HG03097 (cell line): Measurements from ENCODE around the gene STAC3.

Experiments used
- ATAC-seq: cut with Tn5 transposase; IDR thresholded peaks from one replicate; pipeline ENCODE4 v1.9.1; 2021; ENCODE audit not compliant: unreplicated experiment, low FRiP score

Gene STAC3

GRCh38 chr12:57224973-57225679 is 25.9 kb downstream of the STAC3 start:
- ATAC-seq: no peak

DNA sequence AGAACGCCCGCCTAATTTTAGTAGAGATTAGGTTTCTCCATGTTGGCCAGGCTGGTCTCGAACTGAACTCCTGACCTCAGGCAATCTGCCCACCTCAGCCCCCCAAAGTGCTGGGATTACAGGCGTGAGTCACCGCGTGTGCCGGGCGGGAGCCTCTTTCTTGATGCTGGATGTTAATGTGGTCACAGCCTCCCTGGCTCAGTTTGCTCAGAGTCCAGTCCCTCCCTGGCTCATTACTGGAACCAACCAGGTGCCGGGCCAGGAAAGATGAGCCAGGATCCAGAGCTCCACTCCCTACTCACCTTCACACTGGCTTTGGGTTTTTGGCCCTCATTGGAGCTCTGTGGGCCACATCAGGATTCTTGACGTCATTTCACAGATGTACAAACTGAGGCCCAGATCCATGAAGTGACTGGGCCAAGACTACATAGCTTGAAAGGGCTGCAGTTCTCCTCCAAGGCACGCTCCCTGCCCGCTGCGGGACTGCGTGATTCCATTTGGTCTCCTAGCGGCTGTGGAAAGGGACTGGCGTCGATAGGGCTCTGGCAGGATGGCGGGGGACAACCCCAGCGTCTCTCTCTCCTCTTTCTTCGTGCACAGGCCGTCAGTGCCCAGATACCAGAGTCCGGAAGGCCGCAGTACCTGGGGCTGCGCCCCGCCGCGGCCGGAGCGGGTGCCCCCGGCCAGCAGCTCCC is 26.6 kb downstream of the STAC3 start:
- no peak for ATAC-seq

- ATAC-seq: no peak
Observed at GRCh38 chr12:57223191-57224165, 27.5 kb downstream of the STAC3 start.

DNA sequence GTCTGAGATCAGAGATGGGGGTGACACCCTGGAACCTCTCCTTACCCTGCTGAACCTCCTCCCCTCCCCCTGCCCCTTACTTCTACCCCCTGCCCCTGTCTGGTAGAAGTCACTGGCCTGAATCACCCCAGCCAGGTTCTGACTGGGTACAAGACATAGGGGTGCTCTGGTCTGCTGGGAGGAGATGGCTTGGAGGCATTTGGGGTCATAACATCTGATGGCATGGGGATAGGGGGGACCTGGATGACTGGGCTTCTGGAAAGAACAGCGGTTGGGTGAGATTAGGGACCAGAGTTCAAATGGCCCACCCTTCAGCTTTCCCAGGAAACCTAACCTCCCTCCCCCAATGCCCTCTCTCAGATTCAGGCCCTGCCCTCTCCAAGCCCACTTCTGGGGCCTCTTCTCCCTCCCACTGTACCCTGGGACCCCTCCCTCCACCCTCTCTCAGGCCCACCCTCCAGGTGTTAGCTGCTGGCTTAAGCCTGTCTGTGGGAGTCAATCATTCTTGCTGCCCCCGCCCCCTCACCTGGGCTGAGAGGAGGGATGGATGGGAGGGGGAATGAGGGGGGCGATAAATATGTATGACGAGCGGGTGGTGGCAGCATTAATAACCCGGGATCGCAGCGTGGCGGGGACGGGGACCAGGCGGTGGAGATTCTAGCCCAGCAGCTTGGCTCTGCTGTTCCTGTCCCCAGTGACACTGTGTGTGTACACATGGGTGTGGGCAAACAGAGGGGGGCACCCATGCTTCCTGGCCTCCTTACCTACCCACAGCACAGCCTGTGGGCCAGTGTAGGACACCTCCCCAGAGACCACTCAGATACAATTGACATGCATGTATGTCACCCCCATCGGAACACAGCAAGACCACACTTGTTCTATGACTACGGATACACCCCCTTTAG is 28.4 kb downstream of the STAC3 start:
- ATAC-seq: no peak

DNA sequence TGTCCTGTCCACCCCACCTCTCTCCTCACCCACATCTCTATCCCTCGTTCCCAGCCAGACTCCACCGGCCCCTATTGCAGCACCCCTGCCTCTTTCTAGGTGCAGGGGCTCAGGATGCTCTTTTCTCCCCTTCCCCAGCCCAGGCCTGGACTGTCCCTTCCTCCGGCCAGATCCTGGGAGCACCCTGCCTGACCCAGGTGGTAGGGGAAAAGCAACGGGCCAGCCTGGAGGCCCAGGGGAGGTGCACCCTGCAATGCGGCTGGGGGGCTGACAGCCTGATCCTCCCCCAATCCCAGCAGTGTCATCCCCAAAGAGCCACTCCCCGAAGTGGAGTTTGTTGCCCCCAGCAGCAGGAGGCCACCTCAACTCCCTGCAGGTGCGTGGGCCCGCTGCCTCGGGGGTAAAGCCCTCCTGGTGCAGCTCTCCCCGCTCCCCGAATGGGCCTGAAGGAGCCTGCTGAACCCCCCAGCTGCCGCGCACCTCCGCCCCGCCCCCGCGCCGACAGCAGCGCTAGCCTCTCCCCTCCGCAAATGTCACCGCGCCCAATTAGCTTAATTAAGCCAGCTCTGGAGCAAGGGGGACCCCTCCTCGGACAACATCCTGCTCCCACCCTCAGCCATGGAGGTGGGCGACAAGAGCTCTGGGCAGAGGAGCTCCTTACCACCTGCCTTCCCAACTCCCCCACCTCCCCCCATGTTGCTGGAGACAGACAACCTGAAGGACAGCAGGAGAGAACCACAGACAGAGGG is 29.6 kb downstream of the STAC3 start:
- ATAC-seq: no peak

- no peak for ATAC-seq
Observed at GRCh38 chr12:57220770-57221168, 30.2 kb downstream of the STAC3 start.

GRCh38 chr12:57219993-57220754 is 30.8 kb downstream of the STAC3 start:
- no peak for ATAC-seq

DNA sequence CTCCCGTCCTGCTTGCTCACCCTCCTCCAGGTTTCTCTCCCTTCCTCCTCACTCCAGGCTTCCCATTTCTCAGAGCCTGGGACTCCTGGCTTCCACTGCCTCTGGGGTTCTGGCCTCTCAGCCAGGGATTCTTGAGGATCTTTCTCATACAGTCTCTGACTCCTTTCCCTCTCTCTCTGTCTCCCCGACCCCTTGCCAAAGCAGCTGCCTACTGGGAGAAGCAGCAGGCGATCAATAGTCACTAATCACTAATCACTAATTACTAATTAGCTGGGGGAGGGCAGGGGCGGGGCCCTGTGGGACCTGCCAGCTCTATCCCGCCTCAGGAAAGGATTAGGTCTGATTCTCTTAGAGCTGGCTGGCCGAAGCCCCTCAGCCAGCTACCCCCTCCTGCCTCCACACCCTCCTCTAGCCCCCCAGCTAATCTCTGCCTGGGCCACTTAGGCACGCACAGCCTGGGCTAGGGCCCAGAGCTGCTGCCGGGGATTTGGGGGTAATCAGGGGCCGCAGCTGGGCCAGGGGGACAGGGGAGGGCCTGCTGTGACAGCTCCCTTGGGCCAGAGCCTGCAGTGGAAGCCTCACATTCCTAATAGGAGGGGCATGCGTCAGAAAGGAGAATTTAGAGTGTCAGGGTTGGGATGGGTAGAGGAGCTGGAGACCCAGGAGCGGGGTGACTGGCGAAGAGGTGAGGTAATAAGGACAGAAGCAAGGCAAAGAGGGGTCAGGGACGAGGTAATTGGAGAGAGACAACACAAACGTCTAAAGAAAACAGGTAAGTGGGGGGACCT is 31.6 kb downstream of the STAC3 start:
- no peak for ATAC-seq

- ATAC-seq: no peak
Observed at GRCh38 chr12:57218030-57218853, 32.7 kb downstream of the STAC3 start.

DNA sequence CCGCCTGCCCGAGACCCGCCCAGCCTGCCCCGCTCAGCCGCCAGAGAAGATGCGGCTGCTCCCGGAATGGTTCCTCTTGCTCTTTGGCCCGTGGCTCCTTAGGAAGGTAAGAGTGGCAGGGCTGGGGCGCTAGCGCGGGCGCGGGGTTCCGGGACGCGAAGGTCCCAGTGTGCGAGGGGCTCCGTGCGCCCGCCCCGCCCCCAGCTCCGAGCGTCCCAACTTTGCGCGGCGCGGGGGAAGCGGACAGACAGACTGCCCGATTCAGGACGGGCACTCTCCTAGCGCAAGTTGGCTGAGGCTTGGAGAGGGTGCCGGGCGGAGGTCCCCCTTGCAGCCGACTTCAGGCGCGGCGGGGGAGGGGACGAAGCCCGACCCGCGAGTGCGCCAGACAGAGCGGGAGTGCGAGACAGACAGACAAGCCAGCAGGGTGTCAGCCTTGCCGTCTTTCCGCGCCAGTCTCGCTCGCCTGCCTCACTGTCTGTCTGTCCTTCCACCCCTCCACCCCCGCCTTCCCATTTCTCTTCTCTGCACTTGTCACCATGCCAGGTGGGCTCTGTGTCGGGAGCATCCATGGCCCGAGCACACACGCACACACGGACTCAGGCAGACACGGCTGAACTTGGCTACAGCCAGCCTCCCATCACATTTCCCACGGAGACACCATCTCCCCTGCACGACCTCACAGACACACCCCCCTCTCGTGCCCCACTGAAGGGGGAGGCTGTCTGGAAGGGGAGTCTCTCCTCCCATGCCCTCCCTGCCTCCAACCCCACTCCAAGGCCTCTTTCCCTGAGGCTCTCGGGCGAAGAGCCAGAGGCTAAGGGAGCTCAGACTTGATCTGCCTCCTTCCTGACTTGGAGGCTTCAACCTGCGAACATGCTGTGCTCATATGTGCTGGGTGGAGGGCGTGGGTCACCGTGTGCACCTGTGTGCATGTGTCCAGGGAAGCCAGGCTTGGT is 33.8 kb downstream of the STAC3 start:
- no peak for ATAC-seq

DNA sequence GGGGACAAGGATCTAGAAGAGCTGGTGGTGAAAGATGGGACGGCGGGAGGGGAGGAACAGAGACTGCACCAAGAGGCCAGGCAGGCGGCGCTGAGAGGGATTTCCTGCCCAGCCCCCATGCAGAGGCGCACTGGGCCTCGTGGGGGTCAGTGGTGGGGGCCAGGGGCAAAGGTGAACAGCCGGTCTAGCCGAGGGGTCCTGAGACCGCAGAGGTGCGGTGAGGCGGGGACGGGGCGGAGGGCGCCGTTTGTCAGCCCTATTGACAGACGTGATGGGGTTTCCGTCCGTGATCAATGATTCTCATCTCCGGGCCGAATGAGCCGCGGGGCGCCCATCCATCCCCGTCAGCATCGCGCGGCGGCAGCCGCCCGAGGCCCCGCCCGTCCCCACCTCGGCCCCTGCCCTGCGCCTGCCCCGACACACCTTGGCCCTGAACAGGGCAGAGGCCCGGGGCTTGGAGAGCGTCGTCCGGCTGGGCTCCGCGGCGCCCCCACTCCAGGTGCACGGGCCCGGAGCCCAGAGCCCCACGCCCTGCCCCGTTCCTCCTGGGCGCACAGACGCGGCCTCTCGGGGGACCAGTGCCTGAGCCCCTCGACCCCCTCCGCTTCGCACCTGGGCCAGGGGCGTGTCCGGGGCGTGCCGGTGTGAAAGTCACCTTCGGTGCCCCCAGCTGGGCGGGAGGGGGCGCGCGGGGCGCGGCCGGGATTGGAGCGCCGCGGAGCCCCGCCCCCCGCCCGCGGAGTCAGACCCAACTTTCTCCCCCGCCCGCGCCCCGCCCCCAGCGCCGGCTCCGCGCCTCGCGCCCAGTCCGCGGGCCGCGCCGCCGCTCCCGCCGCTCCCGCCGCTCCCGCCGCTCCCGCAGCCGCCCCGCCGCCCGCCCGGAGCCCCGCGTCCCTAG is 34.7 kb downstream of the STAC3 start, which contains the start of gene NXPH4:
TSS of gene NXPH4 (plus strand) at position 781 of the 898 bp plus-strand sequence. CDS start 176 bp downstream, outside the sequence.
- ATAC-seq: no peak

DNA sequence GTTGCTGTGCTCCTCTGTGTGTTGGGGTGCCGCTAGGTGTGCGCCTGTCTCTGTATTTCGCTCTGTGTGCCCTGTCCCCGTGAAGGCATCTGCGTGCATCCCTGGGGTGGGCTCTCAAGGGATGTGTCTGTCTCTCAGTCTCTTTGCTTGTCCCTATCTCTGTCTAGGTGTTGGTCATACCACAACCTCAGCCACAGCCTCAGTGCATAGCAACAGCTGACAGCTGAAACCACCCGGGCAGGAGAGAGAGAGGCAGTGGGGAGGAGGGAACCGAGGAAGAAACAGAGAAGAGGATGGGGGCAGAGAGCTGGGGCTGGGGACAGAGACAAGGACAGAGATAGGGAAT is 35.3 kb downstream of the STAC3 start:
- ATAC-seq: no peak

GRCh38 chr12:57215065-57215464 is 35.9 kb downstream of the STAC3 start:
- no peak for ATAC-seq

DNA sequence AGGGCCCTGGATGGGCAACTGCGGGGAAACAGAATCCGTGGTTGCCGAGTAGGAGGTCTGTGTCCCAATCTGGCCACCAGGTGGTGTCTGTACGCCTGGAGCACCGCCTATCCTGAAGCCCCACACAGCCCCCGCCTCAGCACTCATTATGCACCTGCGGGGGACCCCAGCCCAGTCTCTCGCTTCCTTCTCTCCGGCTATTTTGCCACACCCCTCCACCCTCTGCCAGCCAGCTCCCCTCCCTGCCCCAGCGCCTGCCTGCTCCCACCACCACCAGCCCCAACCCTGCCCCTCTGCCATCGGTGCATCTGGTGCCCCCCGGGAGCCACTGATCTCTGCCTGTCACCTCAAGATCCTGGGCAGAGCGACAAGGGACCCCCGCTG is 36.6 kb downstream of the STAC3 start:
- no peak for ATAC-seq
